Common myeloid progenitor, CD34-positive (primary cell): ENCODE results near the gene RAP1GAP2.

ENCODE experiments used
- CTCF ChIA-PET: fragments of 350-600 bp; sonication (Branson Sonifier 250); formaldehyde crosslinking; loops from one replicate; lab custom pipeline; 2021; ENCODE audit warnings: antibody characterized with exemption; lab: Charles Lee
- POLR2A ChIA-PET: fragments of 350-600 bp; sonication (Branson Sonifier 250); formaldehyde crosslinking; loops from one replicate; lab custom pipeline; 2021; ENCODE audit warnings: antibody characterized with exemption; lab: Charles Lee
- DNase-seq, 3 donors: peaks; one replicate each; pipeline versions ENCODE4 v3.0.0 to v3.0.0-alpha.2; 2013
- H3K27ac ChIP-seq, 2 experiments: 1 replicate in 1 of 2; 2 replicates in 1 of 2; pipeline ENCODE4 v1.7.0; 2013; ENCODE audit warnings: inconsistent platforms in 2 of 2, low read length in 2 of 2, mild to moderate bottlenecking in 2 of 2, low read depth in 1 of 2, moderate library complexity in 1 of 2; ENCODE audit not compliant: severe bottlenecking in 2 of 2, insufficient read depth in 1 of 2, poor library complexity in 1 of 2
- H3K27me3 ChIP-seq, 5 experiments: replicated peaks in 2 of 5; 1 replicate in 3 of 5; 2 replicates in 2 of 5; pipeline versions ENCODE4 v1.6.1 to v1.7.0; 2013; ENCODE audit warnings: low read length in 4 of 5, mild to moderate bottlenecking in 2 of 5, moderate library complexity in 2 of 5, inconsistent platforms in 1 of 5; ENCODE audit not compliant: insufficient read depth in 5 of 5, control insufficient read depth in 4 of 5
- H3K36me3 ChIP-seq, 4 experiments: 1 replicate in 2 of 4; 2 replicates in 2 of 4; pipeline versions ENCODE4 v1.6.1 to v1.7.0; 2013; ENCODE audit warnings: low read length in 3 of 4, control low read depth in 1 of 4, mild to moderate bottlenecking in 1 of 4; ENCODE audit not compliant: control insufficient read depth in 4 of 4, insufficient read depth in 4 of 4
- H3K4me1 ChIP-seq, 4 experiments: 1 replicate in 3 of 4; 2 replicates in 1 of 4; pipeline versions ENCODE4 v1.6.1 to v1.7.1; 2013; ENCODE audit warnings: low read length in 3 of 4, mild to moderate bottlenecking in 3 of 4, control low read depth in 1 of 4, inconsistent platforms in 1 of 4, moderate library complexity in 1 of 4; ENCODE audit not compliant: control insufficient read depth in 4 of 4, insufficient read depth in 4 of 4; ENCODE audit errors: control extremely low read depth in 1 of 4
- H3K4me3 ChIP-seq, 7 experiments: 1 replicate in 4 of 7; 2 replicates in 3 of 7; pipeline versions ENCODE4 v1.5.1 to v1.7.0; 2013; ENCODE audit warnings: mild to moderate bottlenecking in 7 of 7, low read length in 6 of 7, moderate library complexity in 6 of 7, inconsistent platforms in 2 of 7, low read depth in 2 of 7, control low read depth in 1 of 7; ENCODE audit not compliant: insufficient read depth in 4 of 7, control insufficient read depth in 1 of 7; ENCODE audit errors: extremely low read depth in 1 of 7
- H3K9me3 ChIP-seq, 5 experiments: 1 replicate in 4 of 5; 2 replicates in 1 of 5; pipeline versions ENCODE4 v1.6.1 to v1.7.1; 2013; ENCODE audit warnings: low read length in 4 of 5, mild to moderate bottlenecking in 2 of 5, inconsistent platforms in 1 of 5, low read depth in 1 of 5, moderate library complexity in 1 of 5; ENCODE audit not compliant: control insufficient read depth in 4 of 5, insufficient read depth in 2 of 5; ENCODE audit errors: control extremely low read depth in 1 of 5
- WGBS: methylation state at CpG from one replicate; pipeline ENCODE4 v1.1.5; 2013; ENCODE audit not compliant: insufficient coverage; 5-methylcytosine and 5-hydroxymethylcytosine counted together

Gene RAP1GAP2

GRCh38 chr17:2964831-2965230, 168.6 kb downstream of the RAP1GAP2 start:
- Histone ChIP-seq H3K4me1 (peaks cover 0 to 1% (median 0%) of the 10 kb centered on the region in 4 experiments), H3K27me3 (no peaks in the 10 kb centered on the region), H3K4me3 (no peak overlapping the region), H3K9me3 (no peaks in the 10 kb centered on the region), H3K27ac (no peak overlapping the region), H3K36me3 (peaks cover 8 to 36% (median 18%) of the 10 kb centered on the region in 4 experiments)
- POLR2A ChIA-PET = no interaction called here
- WGBS = 97% methylated on average over 11 of the region's 11 CpGs
- no peak for DNase-seq
- CTCF ChIA-PET = no interaction called here

GRCh38 chr17:2965621-2966595, 169.7 kb downstream of the RAP1GAP2 start:
- no peak overlapping the region for H3K4me3 ChIP-seq
- no peak overlapping the region for H3K27ac ChIP-seq
- H3K27me3 ChIP-seq = no peaks in the 10 kb centered on the region
- H3K4me1 ChIP-seq = no peaks in the 10 kb centered on the region
- H3K9me3 ChIP-seq = no peaks in the 10 kb centered on the region
- ChIA-PET CTCF (no interaction called here), POLR2A (interaction anchor here (0.7 kb wide), 1 partner anchor 34 kb away, joined by 3 read pairs; no protein-coding TSS in a partner anchor)
- H3K36me3 ChIP-seq = peaks cover 8 to 36% (median 18%) of the 10 kb centered on the region in 4 experiments
- no peak for DNase-seq
- WGBS = 98% methylated on average over 9 of the region's 14 CpGs

- Histone ChIP-seq H3K9me3 (no peaks in the 10 kb centered on the region), H3K27ac (no peak overlapping the region), H3K27me3 (no peaks in the 10 kb centered on the region), H3K36me3 (peaks cover 8 to 36% (median 18%) of the 10 kb centered on the region in 4 experiments), H3K4me1 (no peaks in the 10 kb centered on the region), H3K4me3 (no peak overlapping the region)
- 100% methylated on average over 4 of the region's 6 CpGs for WGBS
- no peak for DNase-seq
- ChIA-PET CTCF (interaction anchor here (0.6 to 1.3 kb wide), 2 partner anchors 35 to 45 kb away, joined by 3 to 4 read pairs; no protein-coding TSS in a partner anchor), POLR2A (no interaction called here)
Measured at GRCh38 chr17:2967515-2967914, 171.3 kb downstream of the RAP1GAP2 start.

GRCh38 chr17:2971851-2972250, 175.6 kb downstream of the RAP1GAP2 start:
- no peaks in the 10 kb centered on the region for H3K27me3 ChIP-seq
- H3K4me1 ChIP-seq = no peaks in the 10 kb centered on the region
- no peak overlapping the region for H3K27ac ChIP-seq
- H3K9me3 ChIP-seq = no peaks in the 10 kb centered on the region
- WGBS = 100% methylated on average over 1 of the region's 2 CpGs
- DNase-seq = no peak
- POLR2A ChIA-PET = no interaction called here
- CTCF ChIA-PET = no interaction called here
- peaks cover 0 to 13% (median 5%) of the 10 kb centered on the region in 4 experiments for H3K36me3 ChIP-seq
- no peak overlapping the region for H3K4me3 ChIP-seq

- whole genome bisulfite sequencing = 98% methylated on average over 4 of the region's 4 CpGs
Measured at GRCh38 chr17:2972749-2973148, 176.5 kb downstream of the RAP1GAP2 start.

GRCh38 chr17:2974347-2974746, 178.1 kb downstream of the RAP1GAP2 start:
- no peak for DNase-seq
- Histone ChIP-seq H3K36me3 (peaks cover 0 to 3% (median 0%) of the 10 kb centered on the region in 4 experiments), H3K27me3 (no peaks in the 10 kb centered on the region), H3K27ac (no peak overlapping the region), H3K9me3 (no peaks in the 10 kb centered on the region), H3K4me1 (no peaks in the 10 kb centered on the region), H3K4me3 (no peak overlapping the region)
- POLR2A ChIA-PET = no interaction called here
- WGBS = no CpG with 5 or more reads among the region's 1 CpG
- CTCF ChIA-PET = no interaction called here

More at GRCh38 chr17:2972749-2973148, 176.5 kb downstream of the RAP1GAP2 start:
- ChIA-PET CTCF (no interaction called here), POLR2A (no interaction called here)
- Histone ChIP-seq H3K27me3 (no peaks in the 10 kb centered on the region), H3K4me3 (no peak overlapping the region), H3K27ac (no peak overlapping the region), H3K9me3 (no peaks in the 10 kb centered on the region), H3K4me1 (no peaks in the 10 kb centered on the region), H3K36me3 (peaks cover 0 to 5% (median 1%) of the 10 kb centered on the region in 4 experiments)
- DNase-seq = no peak

- no peak overlapping the region for H3K4me3 ChIP-seq
- DNase-seq = no peak
- 95% methylated on average over 3 of the region's 8 CpGs for whole genome bisulfite sequencing
- ChIA-PET CTCF (no interaction called here), POLR2A (no interaction called here)
- no peaks in the 10 kb centered on the region for H3K4me1 ChIP-seq
- H3K36me3 ChIP-seq = peaks cover 0 to 7% (median 3%) of the 10 kb centered on the region in 4 experiments
- H3K27ac ChIP-seq = no peak overlapping the region
- H3K9me3 ChIP-seq = no peaks in the 10 kb centered on the region
- H3K27me3 ChIP-seq = no peaks in the 10 kb centered on the region
Measured at GRCh38 chr17:2975469-2975958, 179.3 kb downstream of the RAP1GAP2 start.
